BLaER1 treated with 17β-estradiol and CSF1 and Interleukin-3, amounts not matched to agents 10 nM and 100 nM (cell line): ENCODE data around the gene DPPA2.

Source experiments
- H3K27ac ChIP-seq, 11 experiments: shearing (Covaris generic); formaldehyde crosslinking; 2 replicates each; pipeline ENCODE4 v1.8.1; 2022
- H3K27me3 ChIP-seq, 11 experiments: shearing (Covaris generic); formaldehyde crosslinking; 2 replicates each; pipeline ENCODE4 v1.8.1; 2022
- H3K36me3 ChIP-seq, 11 experiments: shearing (Covaris generic); formaldehyde crosslinking; 2 replicates each; pipeline ENCODE4 v1.8.1; 2022
- H3K4me1 ChIP-seq, 10 experiments: shearing (Covaris generic); formaldehyde crosslinking; 2 replicates each; pipeline ENCODE4 v1.8.1; 2022
- H3K4me2 ChIP-seq, 11 experiments: shearing (Covaris generic); formaldehyde crosslinking; 2 replicates each; pipeline ENCODE4 v1.8.1; 2022
- H3K4me3 ChIP-seq, 10 experiments: shearing (Covaris generic); formaldehyde crosslinking; 2 replicates each; pipeline ENCODE4 v1.8.1; 2022
- H3K9ac ChIP-seq, 11 experiments: shearing (Covaris generic); formaldehyde crosslinking; 2 replicates each; pipeline ENCODE4 v1.8.1; 2022
- H3K9me3 ChIP-seq, 11 experiments: shearing (Covaris generic); formaldehyde crosslinking; replicated peaks in 1 of 11; 2 replicates each; pipeline ENCODE4 v1.8.1; 2022
- H4K20me1 ChIP-seq, 11 experiments: shearing (Covaris generic); formaldehyde crosslinking; 2 replicates each; pipeline ENCODE4 v1.8.1; 2022
- Cebpa-rat ChIP-seq, 11 experiments: shearing (Covaris generic); IDR thresholded peaks; 2 replicates each; pipeline ENCODE4 v1.8.1; 2022

The DPPA2 gene

DNA sequence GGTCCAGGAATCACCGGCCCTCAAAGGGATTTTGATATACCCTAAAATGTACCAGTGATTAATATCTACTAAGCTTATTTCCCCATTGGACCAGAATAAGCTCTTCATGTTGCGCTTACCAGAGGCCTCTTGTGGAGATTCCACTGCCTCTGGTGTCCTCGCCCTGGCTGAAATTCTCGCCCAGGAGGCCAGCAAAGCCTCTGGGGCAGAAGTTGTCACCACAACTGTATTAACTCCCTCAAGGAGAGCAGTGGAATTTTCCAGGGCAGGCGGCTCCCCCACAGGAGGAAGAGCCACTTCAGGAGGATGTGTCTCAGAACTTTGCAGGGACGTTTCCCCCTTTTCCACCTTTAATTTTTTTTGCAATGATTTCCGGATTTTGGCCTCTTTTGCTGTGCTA, 14.1 kb upstream of the DPPA2 start:
- H4K20me1 ChIP-seq, result no peaks in the 10 kb centered on the region
- no peaks in the 10 kb centered on the region for H3K9me3 ChIP-seq
- no peak overlapping the region for H3K4me2 ChIP-seq
- no peak overlapping the region for H3K4me3 ChIP-seq
- peaks cover 0 to 7% (median 0%) of the 10 kb centered on the region in 10 experiments; a peak in 1 of 20 replicates for H3K4me1 ChIP-seq
- H3K27ac ChIP-seq, result no peak overlapping the region
- no peak overlapping the region for H3K9ac ChIP-seq
- no peaks in the 10 kb centered on the region for H3K27me3 ChIP-seq
- H3K36me3 ChIP-seq, result no peaks in the 10 kb centered on the region
- no peak for TF ChIP-seq Cebpa-rat (IDR thresholded peaks at IDR 0.05)

DNA sequence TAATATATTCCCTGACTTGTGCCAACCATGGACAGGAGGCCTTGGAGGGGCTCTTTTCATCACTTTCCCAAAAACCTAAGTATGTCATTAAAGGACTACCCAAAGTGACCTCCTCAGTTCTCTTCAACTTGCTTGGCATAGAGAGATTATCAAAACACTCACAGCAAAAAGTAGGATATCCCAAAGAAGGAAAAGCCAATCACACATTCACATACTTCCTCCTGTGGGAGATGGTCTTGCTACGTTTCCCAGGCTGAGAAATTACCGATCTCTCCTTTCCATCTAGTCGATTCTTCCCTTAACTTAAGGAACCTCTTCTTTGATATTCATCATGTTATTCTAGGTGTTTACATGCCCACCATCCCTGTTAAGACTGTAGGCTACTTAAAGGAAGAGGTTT, 11.9 kb upstream of the DPPA2 start:
- H4K20me1 ChIP-seq, result no peaks in the 10 kb centered on the region
- no peaks in the 10 kb centered on the region for H3K27me3 ChIP-seq
- H3K36me3 ChIP-seq, result no peaks in the 10 kb centered on the region
- no peak overlapping the region for H3K4me2 ChIP-seq
- no peak overlapping the region for H3K9ac ChIP-seq
- no peaks in the 10 kb centered on the region for H3K9me3 ChIP-seq
- peaks cover 0 to 7% (median 0%) of the 10 kb centered on the region in 10 experiments; a peak in 1 of 20 replicates for H3K4me1 ChIP-seq
- H3K4me3 ChIP-seq, result no peak overlapping the region
- TF ChIP-seq Cebpa-rat (IDR thresholded peaks at IDR 0.05), result no peak
- no peak overlapping the region for H3K27ac ChIP-seq

DNA sequence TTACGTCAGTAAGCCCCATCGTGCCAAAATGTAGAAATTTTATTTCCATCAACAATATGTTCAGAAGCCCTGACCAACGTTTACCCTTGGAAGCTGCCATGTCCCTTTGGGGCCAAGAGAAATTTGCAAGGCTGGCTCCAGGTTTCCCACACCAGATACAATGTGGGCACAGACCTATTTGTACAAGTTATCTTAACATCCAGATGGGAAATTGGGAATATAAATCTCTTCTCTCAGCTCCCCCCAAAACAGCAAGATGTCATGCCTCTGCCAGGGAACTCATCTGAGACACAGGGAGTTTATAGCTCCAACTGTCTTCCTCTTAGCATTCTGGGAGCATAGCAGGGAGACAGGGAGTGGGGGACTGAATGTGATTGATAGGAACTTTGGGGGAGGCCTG, 9.3 kb upstream of the DPPA2 start:
- Histone ChIP-seq H3K4me3 (no peak overlapping the region), H3K27me3 (no peaks in the 10 kb centered on the region), H3K4me1 (peaks cover 0 to 7% (median 0%) of the 10 kb centered on the region in 10 experiments; a peak in 1 of 20 replicates), H3K27ac (no peak overlapping the region), H3K9ac (no peak overlapping the region), H3K9me3 (no peaks in the 10 kb centered on the region), H3K4me2 (no peak overlapping the region), H3K36me3 (no peaks in the 10 kb centered on the region), H4K20me1 (no peaks in the 10 kb centered on the region)
- no peak for TF ChIP-seq Cebpa-rat (IDR thresholded peaks at IDR 0.05)

DNA sequence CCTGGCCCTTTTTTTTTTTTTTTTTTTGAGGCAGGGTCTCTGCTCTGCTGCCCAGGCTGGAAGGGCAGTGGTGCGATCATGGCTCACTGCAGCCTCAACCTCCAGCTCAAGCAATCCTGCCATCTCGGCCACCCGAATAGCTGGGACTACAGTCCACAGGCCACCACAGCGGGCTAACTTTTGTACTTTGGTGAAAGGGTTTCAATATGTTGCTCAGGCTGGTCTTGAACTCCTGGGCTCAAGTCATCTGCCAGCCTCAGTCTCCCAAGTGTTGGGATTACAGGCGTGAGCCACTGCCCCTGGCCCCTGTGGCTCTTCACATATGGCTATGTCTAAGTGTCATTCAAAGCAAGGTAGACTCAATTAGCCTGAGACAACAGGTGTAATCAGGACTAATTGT, 8.8 kb upstream of the DPPA2 start:
- H3K9ac ChIP-seq, result no peak overlapping the region
- H3K4me3 ChIP-seq, result no peak overlapping the region
- no peak for TF ChIP-seq Cebpa-rat (IDR thresholded peaks at IDR 0.05)
- no peaks in the 10 kb centered on the region for H3K27me3 ChIP-seq
- peaks cover 0 to 7% (median 0%) of the 10 kb centered on the region in 10 experiments; a peak in 1 of 20 replicates for H3K4me1 ChIP-seq
- H3K36me3 ChIP-seq, result no peaks in the 10 kb centered on the region
- no peak overlapping the region for H3K27ac ChIP-seq
- H3K4me2 ChIP-seq, result no peak overlapping the region
- H4K20me1 ChIP-seq, result no peaks in the 10 kb centered on the region
- no peaks in the 10 kb centered on the region for H3K9me3 ChIP-seq

DNA sequence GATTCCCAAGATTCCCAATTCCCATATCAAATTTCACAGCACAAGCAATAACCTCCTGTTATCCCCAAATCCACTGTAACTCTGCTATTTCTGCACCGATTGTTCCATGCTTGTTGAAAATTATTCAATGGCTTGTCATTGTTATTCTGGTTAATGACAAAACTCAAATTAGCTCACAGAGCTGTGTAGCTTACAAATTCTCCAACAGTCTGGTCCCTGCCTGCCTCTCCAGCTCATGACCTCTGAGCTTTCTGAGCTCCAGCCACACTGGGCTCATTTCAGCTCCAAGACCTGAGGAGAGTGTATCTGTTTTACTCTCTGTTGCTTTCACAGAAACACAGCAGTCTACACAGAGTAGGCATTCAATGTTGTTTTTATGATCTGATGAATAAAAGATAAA, 3.3 kb downstream of the DPPA2 start:
- Histone ChIP-seq H3K4me3 (no peak overlapping the region), H3K9ac (no peak overlapping the region), H3K27me3 (no peaks in the 10 kb centered on the region), H4K20me1 (no peaks in the 10 kb centered on the region), H3K36me3 (no peaks in the 10 kb centered on the region), H3K27ac (no peak overlapping the region), H3K4me1 (no peaks in the 10 kb centered on the region), H3K9me3 (no peaks in the 10 kb centered on the region), H3K4me2 (no peak overlapping the region)
- no peak for TF ChIP-seq Cebpa-rat (IDR thresholded peaks at IDR 0.05)

DNA sequence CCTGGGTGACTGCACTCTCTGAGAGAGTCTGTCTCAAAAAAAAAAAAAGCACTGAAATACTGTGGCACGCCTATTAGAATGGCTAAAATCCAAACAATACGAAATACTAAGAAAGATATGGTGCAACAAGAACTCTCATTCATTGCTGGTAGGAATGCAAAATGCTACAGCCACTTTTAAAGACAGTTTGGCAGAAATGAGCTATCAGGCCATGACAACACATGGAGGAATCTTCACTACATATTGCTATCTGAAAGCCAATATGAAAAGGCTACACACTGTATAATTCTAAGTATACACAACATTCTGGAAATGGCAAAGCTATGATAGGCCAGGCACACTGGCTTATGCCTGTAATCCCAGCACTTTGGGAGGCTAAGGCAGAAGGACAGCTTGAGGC, 18.8 kb downstream of the DPPA2 start:
- Histone ChIP-seq H3K4me3 (no peak overlapping the region), H3K36me3 (no peaks in the 10 kb centered on the region), H3K4me1 (no peaks in the 10 kb centered on the region), H3K27me3 (no peaks in the 10 kb centered on the region), H3K27ac (no peak overlapping the region), H3K4me2 (no peak overlapping the region), H3K9me3 (no peaks in the 10 kb centered on the region), H3K9ac (no peak overlapping the region), H4K20me1 (no peaks in the 10 kb centered on the region)
- TF ChIP-seq Cebpa-rat (IDR thresholded peaks at IDR 0.05), result no peak

DNA sequence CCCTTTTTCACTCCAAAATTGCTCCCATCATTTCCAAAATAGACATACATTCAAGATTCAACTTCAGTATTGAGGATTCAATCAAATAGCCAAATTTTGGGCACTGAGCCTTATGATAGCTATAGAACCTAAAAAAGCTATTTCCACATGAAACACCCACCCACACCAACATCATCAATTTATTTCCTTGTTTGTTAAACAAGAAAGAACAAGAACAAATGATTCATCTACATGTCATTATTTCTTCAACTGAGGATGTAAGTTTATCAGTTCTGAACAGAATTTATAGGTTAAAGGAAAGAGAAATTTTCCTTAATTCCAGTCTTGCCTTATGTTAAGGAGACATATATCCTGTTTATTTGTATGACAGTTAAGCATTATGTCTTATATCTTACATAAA, 32.2 kb downstream of the DPPA2 start:
- Histone ChIP-seq H3K27ac (no peak overlapping the region), H3K4me3 (no peak overlapping the region), H4K20me1 (no peaks in the 10 kb centered on the region), H3K36me3 (no peaks in the 10 kb centered on the region), H3K27me3 (no peaks in the 10 kb centered on the region), H3K9me3 (no peaks in the 10 kb centered on the region), H3K4me2 (no peak overlapping the region; a peak in 1 of 22 replicates), H3K4me1 (peaks cover 0 to 8% (median 0%) of the 10 kb centered on the region in 10 experiments; a peak in 2 of 20 replicates), H3K9ac (no peak overlapping the region)
- TF ChIP-seq Cebpa-rat (IDR thresholded peaks at IDR 0.05), result no peak

DNA sequence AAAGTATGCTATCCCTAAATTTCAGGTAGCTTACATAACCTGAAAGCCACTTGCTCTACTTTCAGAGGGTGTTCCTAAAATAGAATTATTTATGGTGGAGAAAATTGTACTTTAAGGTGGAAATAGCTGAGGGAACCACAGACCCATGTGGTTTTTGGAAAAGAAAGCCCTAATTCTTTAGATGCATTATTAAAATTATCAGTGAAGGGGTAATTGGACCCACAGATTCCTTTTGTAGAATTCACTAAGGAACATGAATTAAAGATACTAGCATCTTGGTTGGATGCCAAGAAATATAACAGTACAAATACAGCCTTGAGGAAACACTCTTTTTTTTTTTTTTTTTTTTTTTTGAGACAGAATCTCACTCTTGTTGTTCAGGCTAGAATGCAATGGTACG, 37.8 kb downstream of the DPPA2 start:
- TF ChIP-seq Cebpa-rat (IDR thresholded peaks at IDR 0.05), result no peak
- H3K36me3 ChIP-seq, result no peaks in the 10 kb centered on the region
- H3K27me3 ChIP-seq, result no peaks in the 10 kb centered on the region
- no peaks in the 10 kb centered on the region for H4K20me1 ChIP-seq
- H3K27ac ChIP-seq, result no peak overlapping the region
- H3K4me2 ChIP-seq, result no peak overlapping the region
- H3K9ac ChIP-seq, result no peak overlapping the region
- H3K4me1 ChIP-seq, result no peaks in the 10 kb centered on the region
- no peaks in the 10 kb centered on the region for H3K9me3 ChIP-seq
- H3K4me3 ChIP-seq, result no peak overlapping the region

DNA sequence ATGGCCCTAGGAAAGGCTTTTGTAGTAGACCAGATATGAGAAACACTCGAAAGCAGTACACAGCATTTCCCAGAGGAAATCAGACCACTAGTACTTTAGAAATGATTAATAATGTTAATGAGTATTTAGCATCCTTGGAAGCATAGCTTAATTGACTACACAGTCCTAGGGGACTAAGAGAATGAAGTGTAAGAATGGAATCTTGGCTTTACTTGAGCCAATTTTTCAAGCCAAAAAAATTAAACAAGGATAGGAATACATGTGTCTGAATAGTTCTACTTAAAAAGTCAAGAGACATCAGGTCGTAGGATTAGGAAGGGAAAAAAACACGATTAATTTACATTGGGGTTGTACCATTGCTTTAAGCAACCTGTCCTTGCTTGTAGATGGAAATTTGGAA, 38.2 kb downstream of the DPPA2 start:
- H3K4me2 ChIP-seq, result no peak overlapping the region
- H3K4me1 ChIP-seq, result no peaks in the 10 kb centered on the region
- no peak overlapping the region for H3K9ac ChIP-seq
- H3K36me3 ChIP-seq, result no peaks in the 10 kb centered on the region
- H3K27me3 ChIP-seq, result no peaks in the 10 kb centered on the region
- H3K27ac ChIP-seq, result no peak overlapping the region
- no peak overlapping the region for H3K4me3 ChIP-seq
- no peak for TF ChIP-seq Cebpa-rat (IDR thresholded peaks at IDR 0.05)
- H3K9me3 ChIP-seq, result no peaks in the 10 kb centered on the region
- no peaks in the 10 kb centered on the region for H4K20me1 ChIP-seq

DNA sequence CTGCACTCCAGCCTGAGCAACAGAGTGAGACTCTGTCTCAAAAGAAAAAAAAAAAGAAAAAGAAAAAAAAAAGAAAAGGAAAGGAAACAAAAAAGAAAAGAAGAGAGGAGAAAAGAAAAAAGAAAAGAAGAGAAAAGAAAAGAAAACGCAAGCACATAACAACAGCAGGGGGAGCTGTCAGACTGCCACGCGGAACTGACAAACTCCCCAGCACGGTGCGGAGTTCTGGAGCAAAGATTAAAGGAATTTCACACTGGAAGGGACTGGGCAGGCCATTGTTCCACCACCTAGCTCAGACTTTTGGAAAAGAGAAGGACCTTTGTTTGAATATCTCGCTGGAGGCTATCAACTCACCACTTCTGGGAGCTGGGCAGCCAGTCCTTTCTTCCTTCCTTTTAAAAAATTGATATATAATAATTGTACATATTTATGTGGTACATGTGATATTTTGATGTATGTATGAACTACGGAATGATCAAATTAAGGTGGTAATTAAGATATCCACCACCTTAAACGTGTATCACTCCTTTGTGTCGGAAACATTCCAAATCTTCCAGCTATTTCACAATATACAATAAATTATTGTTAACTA, 40.5 kb downstream of the DPPA2 start:
- TF ChIP-seq Cebpa-rat (IDR thresholded peaks at IDR 0.05), result no peak
- Histone ChIP-seq H3K4me1 (no peaks in the 10 kb centered on the region), H3K4me2 (no peak overlapping the region), H3K9me3 (no peaks in the 10 kb centered on the region), H3K4me3 (no peak overlapping the region), H3K27ac (no peak overlapping the region), H3K36me3 (no peaks in the 10 kb centered on the region), H4K20me1 (no peaks in the 10 kb centered on the region), H3K9ac (no peak overlapping the region), H3K27me3 (no peaks in the 10 kb centered on the region)
